GM13977 (cell line): ENCODE results near the gene PLA2G10.
"Not testable (repeated sequence)": the region's sequence is repeated elsewhere in the genome, so short reads cannot be mapped to it uniquely, and the experiment has no call there.

Experiments used
- DNase-seq: peaks from one replicate; pipeline ENCODE4 v3.0.0; 2012; ENCODE audit warnings: low spot score
- CTCF ChIP-seq: IDR thresholded peaks from 2 replicates; pipeline ENCODE4 v1.5.1; 2012; ENCODE audit warnings: mild to moderate bottlenecking, control low read depth; ENCODE audit not compliant: insufficient read depth; ENCODE audit errors: extremely low read depth, missing control alignments
- in situ Hi-C: fragments of 300-500 bp; cut with MboI; formaldehyde crosslinking; loops from one replicate; pipeline ENCODE4 v1.12.0; 2022; ENCODE audit warnings: low sequenced_read_pairs, low pct_unique_long_range_greater_than_20kb, mixed read lengths, inconsistent platforms; ENCODE audit not compliant: unreplicated experiment

Gene PLA2G10

GRCh38 chr16:14681115-14681514 is 13.0 kb downstream of the PLA2G10 start:
- in situ Hi-C loops = no loop called here
- TF ChIP-seq CTCF = no peak
- no peak for DNase-seq

GRCh38 chr16:14680396-14680795 is 13.7 kb downstream of the PLA2G10 start:
- in situ Hi-C loops, DNase-seq: not testable (repeated sequence)

- in situ Hi-C loops = no loop called here
- TF ChIP-seq CTCF = no peak
- DNase-seq = no peak
These were observed 15.2 kb downstream of the PLA2G10 start for GRCh38 chr16:14678748-14679497.

DNA sequence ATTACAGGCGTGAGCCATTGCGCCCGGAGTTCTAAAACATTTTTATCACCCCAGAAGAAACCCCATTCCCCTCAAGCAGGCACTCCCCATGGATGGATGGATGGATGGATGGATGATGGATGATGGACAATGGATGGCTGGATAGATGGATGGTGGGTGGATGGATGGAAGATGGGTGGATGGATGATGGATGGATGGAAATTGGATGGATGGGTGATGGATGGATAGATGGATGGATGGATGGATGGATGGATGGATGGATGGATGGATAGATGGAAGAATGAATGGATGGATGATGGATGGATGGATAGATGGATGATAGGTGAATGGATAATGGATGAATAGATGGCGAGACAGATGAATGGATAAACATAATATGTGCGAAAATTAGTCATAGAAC is 16.5 kb downstream of the PLA2G10 start:
- DNase-seq = no peak
- in situ Hi-C loops = no loop called here
- no peak for TF ChIP-seq CTCF

GRCh38 chr16:14676633-14677032 is 17.5 kb downstream of the PLA2G10 start:
- in situ Hi-C loops = no loop called here
- DNase-seq = no peak
- no peak for TF ChIP-seq CTCF

DNA sequence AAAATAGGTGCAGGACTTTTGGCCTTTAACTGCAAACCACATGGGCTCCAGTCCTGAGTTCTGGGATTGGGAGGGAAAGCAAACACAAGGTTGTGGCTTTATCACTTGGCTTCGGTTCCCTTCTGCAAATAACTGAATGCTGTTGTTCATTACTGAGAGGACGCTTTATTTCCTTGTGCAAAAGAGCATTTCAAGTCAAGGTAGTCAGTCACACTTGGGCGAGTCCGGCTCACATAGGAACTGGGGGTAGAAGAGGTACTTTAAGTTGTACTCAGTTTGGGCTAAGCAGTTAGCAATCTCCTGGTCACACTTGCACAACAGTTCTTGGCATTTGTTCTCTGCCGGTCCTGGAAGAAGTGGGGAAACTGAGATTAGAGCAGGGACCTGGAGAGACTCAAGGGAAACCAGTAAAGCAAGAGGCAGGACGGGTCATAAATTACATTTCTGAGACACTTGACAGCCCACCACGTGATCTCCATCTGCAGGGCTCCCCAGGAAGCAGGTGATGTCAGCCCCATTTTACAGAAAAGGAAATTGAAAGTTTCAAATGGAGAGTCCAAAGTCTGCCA is 21.6 kb downstream of the PLA2G10 start:
- DNase-seq = peak; percentile 77
- in situ Hi-C loops = no loop called here
- TF ChIP-seq CTCF = no peak

GRCh38 chr16:14669776-14670175 is 24.3 kb downstream of the PLA2G10 start:
- in situ Hi-C loops = no loop called here
- no peak for DNase-seq
- no peak for TF ChIP-seq CTCF
